ENCODE measurements around the gene TRIM16.
"Not testable (repeated sequence)": the region's sequence is repeated elsewhere in the genome, so short reads cannot be mapped to it uniquely, and the experiment has no call there.

DNA sequence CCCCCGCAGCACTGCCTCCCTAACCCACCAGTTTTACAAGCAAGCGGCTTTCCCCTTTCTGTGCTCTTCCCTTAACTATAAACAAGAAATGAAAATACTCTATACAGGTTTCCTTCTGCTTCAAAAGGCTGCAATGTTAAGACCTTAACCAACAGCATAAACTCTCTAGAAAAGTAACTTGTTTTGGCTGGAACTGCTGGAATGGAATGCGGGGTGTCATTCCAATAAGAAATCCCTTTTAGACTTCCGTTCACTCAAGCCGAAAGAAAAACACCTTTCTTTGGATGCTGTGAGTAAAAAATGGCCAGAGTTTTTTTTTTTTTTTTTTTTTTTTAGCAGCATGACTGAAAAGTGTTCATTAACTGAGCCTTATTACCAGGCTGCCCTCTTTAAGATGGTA lies 92.1 kb downstream of the TRIM16 start:
- TF ChIP-seq, protein P1, sequence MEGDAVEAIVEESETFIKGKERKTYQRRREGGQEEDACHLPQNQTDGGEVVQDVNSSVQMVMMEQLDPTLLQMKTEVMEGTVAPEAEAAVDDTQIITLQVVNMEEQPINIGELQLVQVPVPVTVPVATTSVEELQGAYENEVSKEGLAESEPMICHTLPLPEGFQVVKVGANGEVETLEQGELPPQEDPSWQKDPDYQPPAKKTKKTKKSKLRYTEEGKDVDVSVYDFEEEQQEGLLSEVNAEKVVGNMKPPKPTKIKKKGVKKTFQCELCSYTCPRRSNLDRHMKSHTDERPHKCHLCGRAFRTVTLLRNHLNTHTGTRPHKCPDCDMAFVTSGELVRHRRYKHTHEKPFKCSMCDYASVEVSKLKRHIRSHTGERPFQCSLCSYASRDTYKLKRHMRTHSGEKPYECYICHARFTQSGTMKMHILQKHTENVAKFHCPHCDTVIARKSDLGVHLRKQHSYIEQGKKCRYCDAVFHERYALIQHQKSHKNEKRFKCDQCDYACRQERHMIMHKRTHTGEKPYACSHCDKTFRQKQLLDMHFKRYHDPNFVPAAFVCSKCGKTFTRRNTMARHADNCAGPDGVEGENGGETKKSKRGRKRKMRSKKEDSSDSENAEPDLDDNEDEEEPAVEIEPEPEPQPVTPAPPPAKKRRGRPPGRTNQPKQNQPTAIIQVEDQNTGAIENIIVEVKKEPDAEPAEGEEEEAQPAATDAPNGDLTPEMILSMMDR (IDR thresholded peaks at IDR 0.05; ENCODE audit: low read length) = not testable (repeated sequence)
- TF ChIP-seq EZH2 (optimal IDR thresholded peaks at IDR 0.05; ENCODE audit: low read depth, low read length); EZH2phosphoT487 (IDR thresholded peaks at IDR 0.05; ENCODE audit: low read length): not testable (repeated sequence)
